ENCODE measurements around the gene SIL1. TPM values are rescaled to one million over a fixed set of nuclear protein-coding genes. Genes with fewer than 3 reads are reported as not detected.
"Not testable (repeated sequence)": the region's sequence is repeated elsewhere in the genome, so short reads cannot be mapped to it uniquely, and the experiment has no call there.

The SIL1 gene
- total RNA-seq, 1 donor from 2014 or later, result 41.6 TPM

DNA sequence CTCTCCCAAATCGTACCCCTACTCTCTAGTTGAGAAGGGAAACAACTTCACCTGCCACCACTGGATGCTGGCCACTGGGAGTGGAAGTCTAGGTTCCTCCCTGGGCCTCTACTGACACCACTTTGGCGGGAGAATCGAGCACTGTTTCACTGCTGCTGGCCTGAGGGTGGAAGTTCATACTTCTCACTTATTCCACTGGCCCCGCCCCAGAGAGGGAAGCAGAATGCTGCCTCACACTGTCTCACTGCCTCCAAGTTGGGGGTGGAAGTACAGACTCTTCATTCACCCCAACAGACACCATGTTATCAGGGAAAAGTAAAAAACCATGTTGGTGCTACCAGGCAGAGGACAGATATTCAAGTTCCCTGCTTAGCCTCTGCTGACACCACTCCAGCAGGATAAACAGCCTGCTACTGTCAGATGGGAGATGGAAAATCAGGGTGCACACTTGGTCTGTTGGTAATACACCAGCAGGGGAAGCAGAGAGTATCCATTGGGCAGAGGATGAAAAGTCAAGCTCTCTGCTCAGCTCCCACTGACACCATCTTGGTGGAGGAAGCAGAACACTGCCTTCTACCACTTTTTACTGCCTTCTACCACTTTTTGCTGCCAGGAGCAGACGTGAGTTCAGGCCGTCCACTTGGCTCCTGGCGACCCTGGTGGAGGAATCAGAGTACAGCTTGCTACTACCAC lies 159.4 kb downstream of the SIL1 start:
- no peak overlapping the region for H3K4me3 ChIP-seq (ENCODE audit: insufficient read depth, low read depth, low read length)
- no peak overlapping the region for H2AFZ ChIP-seq (ENCODE audit: low read depth, low read length)
- no peak for DNase-seq (ENCODE audit: low read depth)
- FAIRE-seq, result no peak
- no peak overlapping the region for H3K4me2 ChIP-seq (ENCODE audit: low read length)
- no peak for TF ChIP-seq CTCF (IDR thresholded peaks at IDR 0.05; ENCODE audit: insufficient read depth, low read depth, low read length)
- TF ChIP-seq EZH2 (IDR thresholded peaks at IDR 0.05; ENCODE audit: insufficient read depth, low read length), result no peak
- H3K27ac Mint-ChIP-seq (ENCODE audit: unreplicated experiment), result peak overlapping the region; percentile 49
- H3K9ac ChIP-seq (ENCODE audit: low read length), result no peak overlapping the region
- H3K4me1 ChIP-seq (ENCODE audit: insufficient read depth, low read length), result peaks cover 3% of the 10 kb centered on the region
- no peak overlapping the region for H3K4me3 Mint-ChIP-seq (ENCODE audit: unreplicated experiment)
- no peak overlapping the region for H3K27ac ChIP-seq (ENCODE audit: low read depth, low read length)
- H3K79me2 ChIP-seq (ENCODE audit: insufficient read depth, low read length), result no peaks in the 10 kb centered on the region
- peaks cover 5% of the 10 kb centered on the region for H4K20me1 ChIP-seq (ENCODE audit: insufficient read depth, low read length)
- no peaks in the 10 kb centered on the region for H3K9me3 ChIP-seq (ENCODE audit: insufficient read depth, low read depth, low read length)
- peaks cover 4% of the 10 kb centered on the region for H3K9me3 Mint-ChIP-seq (ENCODE audit: unreplicated experiment)
- H3K4me1 Mint-ChIP-seq (ENCODE audit: low read depth, unreplicated experiment), result peaks cover 6% of the 10 kb centered on the region
- no peaks in the 10 kb centered on the region for H3K27me3 Mint-ChIP-seq (ENCODE audit: low read depth, unreplicated experiment)
- no peaks in the 10 kb centered on the region for H3K36me3 ChIP-seq (ENCODE audit: insufficient read depth, low read length)
- H3K27me3 ChIP-seq (ENCODE audit: insufficient read depth, low read length), result no peaks in the 10 kb centered on the region
- peaks cover 10% of the 10 kb centered on the region for H3K36me3 Mint-ChIP-seq (ENCODE audit: low read depth, unreplicated experiment)

DNA sequence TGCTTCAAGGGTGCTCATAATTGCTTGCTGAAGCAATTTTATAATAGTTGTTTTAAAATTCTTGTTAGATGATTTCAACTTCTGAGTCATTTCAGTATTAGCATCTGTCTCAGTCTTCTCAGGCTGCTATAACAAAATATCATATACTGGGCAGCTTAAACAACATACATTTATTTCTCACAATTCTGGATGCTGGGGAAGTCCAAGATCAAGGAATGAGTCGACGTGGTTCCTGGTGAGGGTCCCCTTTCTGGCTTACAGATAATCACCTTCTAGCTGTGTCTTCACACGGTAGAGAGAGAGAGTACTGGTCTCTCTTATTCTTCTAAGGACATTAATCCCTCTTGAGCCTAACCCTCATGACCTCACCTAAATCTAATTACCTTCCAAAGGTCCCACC lies 160.4 kb downstream of the SIL1 start:
- DNase-seq (ENCODE audit: low read depth), result no peak
- H3K27ac ChIP-seq (ENCODE audit: low read depth, low read length), result no peak overlapping the region
- no peak for FAIRE-seq
- no peak overlapping the region for H2AFZ ChIP-seq (ENCODE audit: low read depth, low read length)
- H3K9ac ChIP-seq (ENCODE audit: low read length), result no peak overlapping the region
- peaks cover 6% of the 10 kb centered on the region for H3K4me1 Mint-ChIP-seq (ENCODE audit: low read depth, unreplicated experiment)
- no peaks in the 10 kb centered on the region for H3K9me3 ChIP-seq (ENCODE audit: insufficient read depth, low read depth, low read length)
- H3K4me2 ChIP-seq (ENCODE audit: low read length), result no peak overlapping the region
- no peaks in the 10 kb centered on the region for H3K4me1 ChIP-seq (ENCODE audit: insufficient read depth, low read length)
- H3K27me3 Mint-ChIP-seq (ENCODE audit: low read depth, unreplicated experiment), result no peaks in the 10 kb centered on the region
- no peak overlapping the region for H3K4me3 Mint-ChIP-seq (ENCODE audit: unreplicated experiment)
- H3K79me2 ChIP-seq (ENCODE audit: insufficient read depth, low read length), result no peaks in the 10 kb centered on the region
- H3K36me3 ChIP-seq (ENCODE audit: insufficient read depth, low read length), result no peaks in the 10 kb centered on the region
- peaks cover 4% of the 10 kb centered on the region for H3K9me3 Mint-ChIP-seq (ENCODE audit: unreplicated experiment)
- no peak for TF ChIP-seq CTCF (IDR thresholded peaks at IDR 0.05; ENCODE audit: insufficient read depth, low read depth, low read length)
- no peak for TF ChIP-seq EZH2 (IDR thresholded peaks at IDR 0.05; ENCODE audit: insufficient read depth, low read length)
- H3K27me3 ChIP-seq (ENCODE audit: insufficient read depth, low read length), result no peaks in the 10 kb centered on the region
- H3K4me3 ChIP-seq (ENCODE audit: insufficient read depth, low read depth, low read length), result no peak overlapping the region
- H4K20me1 ChIP-seq (ENCODE audit: insufficient read depth, low read length), result no peaks in the 10 kb centered on the region
- H3K27ac Mint-ChIP-seq (ENCODE audit: unreplicated experiment), result no peak overlapping the region
- H3K36me3 Mint-ChIP-seq (ENCODE audit: low read depth, unreplicated experiment), result peaks cover 13% of the 10 kb centered on the region

GRCh38 chr5:139036332-139036731 lies 161.8 kb downstream of the SIL1 start:
- H3K27ac Mint-ChIP-seq (ENCODE audit: unreplicated experiment); H3K27me3 ChIP-seq (ENCODE audit: insufficient read depth, low read length); DNase-seq (ENCODE audit: low read depth); H3K4me1 Mint-ChIP-seq (ENCODE audit: low read depth, unreplicated experiment); H3K36me3 ChIP-seq (ENCODE audit: insufficient read depth, low read length); H3K4me1 ChIP-seq (ENCODE audit: insufficient read depth, low read length); H3K27me3 Mint-ChIP-seq (ENCODE audit: low read depth, unreplicated experiment); H3K4me3 Mint-ChIP-seq (ENCODE audit: unreplicated experiment); H2AFZ ChIP-seq (ENCODE audit: low read depth, low read length); H3K4me3 ChIP-seq (ENCODE audit: insufficient read depth, low read depth, low read length); H3K9ac ChIP-seq (ENCODE audit: low read length); H3K27ac ChIP-seq (ENCODE audit: low read depth, low read length); FAIRE-seq; H4K20me1 ChIP-seq (ENCODE audit: insufficient read depth, low read length); H3K9me3 Mint-ChIP-seq (ENCODE audit: unreplicated experiment); H3K4me2 ChIP-seq (ENCODE audit: low read length); H3K79me2 ChIP-seq (ENCODE audit: insufficient read depth, low read length); H3K9me3 ChIP-seq (ENCODE audit: insufficient read depth, low read depth, low read length): not testable (repeated sequence)
- peaks cover 13% of the 10 kb centered on the region for H3K36me3 Mint-ChIP-seq (ENCODE audit: low read depth, unreplicated experiment)
